ENCODE measurements around the gene POMT2. TPM values are rescaled to one million over a fixed set of nuclear protein-coding genes. Genes with fewer than 3 reads are reported as not detected.

Gene POMT2
- total RNA-seq, 2 experiments from 2014 or later: 7.6 to 8.2 TPM

GRCh38 chr14:77241955-77242354, 78.7 kb downstream of the POMT2 start:
- Mint-ChIP-seq H3K36me3 (ENCODE audit: low read depth) (no peaks in the 10 kb centered on the region), H3K27me3 (no peaks in the 10 kb centered on the region), H3K9me3 (no peaks in the 10 kb centered on the region), H3K4me1 (ENCODE audit: low read depth) (no peaks in the 10 kb centered on the region), H3K27ac (no peak overlapping the region), H3K4me3 (no peak overlapping the region)
- ATAC-seq (ENCODE audit: poor library complexity) (no peak), DNase-seq (no peak)
- Histone ChIP-seq H3K4me3 (ENCODE audit: low read length) (no peak overlapping the region), H3K27me3 (ENCODE audit: control insufficient read depth in 1 of 2, insufficient read depth in 2 of 2, low read length in 2 of 2) (peaks cover 0 to 2% of the 10 kb centered on the region in 2 experiments), H3K4me1 (ENCODE audit: insufficient read depth, low read length) (no peaks in the 10 kb centered on the region), H3K36me3 (ENCODE audit: insufficient read depth, low read length) (no peaks in the 10 kb centered on the region), H3K27ac (ENCODE audit: low read depth in 1 of 2, low read length in 2 of 2) (no peak overlapping the region), H3K9me3 (ENCODE audit: control insufficient read depth in 1 of 2, insufficient read depth in 1 of 2, low read length in 2 of 2) (peaks cover 0 to 7% of the 10 kb centered on the region in 2 experiments)
- ChIA-PET CTCF (no interaction called here), POLR2A (no interaction called here)
- intact Hi-C loops (cut with DNase I, micrococcal nuclease): no loop called here
- TF ChIP-seq CTCF (IDR thresholded peaks at IDR 0.05): no peak

- H3K4me1 Mint-ChIP-seq (ENCODE audit: low read depth): no peaks in the 10 kb centered on the region
- no peak for DNase-seq
- POLR2A ChIA-PET: no interaction called here
- no peak overlapping the region for H3K27ac Mint-ChIP-seq
- no peaks in the 10 kb centered on the region for H3K27me3 Mint-ChIP-seq
- Histone ChIP-seq H3K4me3 (ENCODE audit: low read length) (no peak overlapping the region), H3K4me1 (ENCODE audit: insufficient read depth, low read length) (no peaks in the 10 kb centered on the region), H3K36me3 (ENCODE audit: insufficient read depth, low read length) (no peaks in the 10 kb centered on the region), H3K27me3 (ENCODE audit: control insufficient read depth in 1 of 2, insufficient read depth in 2 of 2, low read length in 2 of 2) (peaks cover 0 to 2% of the 10 kb centered on the region in 2 experiments), H3K27ac (ENCODE audit: low read depth in 1 of 2, low read length in 2 of 2) (no peak overlapping the region), H3K9me3 (ENCODE audit: control insufficient read depth in 1 of 2, insufficient read depth in 1 of 2, low read length in 2 of 2) (peaks cover 0 to 7% of the 10 kb centered on the region in 2 experiments)
- no peak overlapping the region for H3K4me3 Mint-ChIP-seq
- intact Hi-C loops (cut with DNase I, micrococcal nuclease): no loop called here
- H3K9me3 Mint-ChIP-seq: no peaks in the 10 kb centered on the region
- CTCF ChIA-PET: no interaction called here
- ATAC-seq (ENCODE audit: poor library complexity): no peak
- no peaks in the 10 kb centered on the region for H3K36me3 Mint-ChIP-seq (ENCODE audit: low read depth)
- no peak for TF ChIP-seq CTCF (IDR thresholded peaks at IDR 0.05)
Measured at GRCh38 chr14:77240336-77240915, 80.3 kb downstream of the POMT2 start.

GRCh38 chr14:77239412-77239811, 81.3 kb downstream of the POMT2 start:
- ChIA-PET CTCF (no interaction called here), POLR2A (no interaction called here)
- no peak overlapping the region for H3K27ac ChIP-seq (ENCODE audit: low read depth in 1 of 2, low read length in 2 of 2)
- no peaks in the 10 kb centered on the region for H3K36me3 ChIP-seq (ENCODE audit: insufficient read depth, low read length)
- ATAC-seq (ENCODE audit: poor library complexity) (no peak), DNase-seq (no peak)
- intact Hi-C loops (cut with DNase I, micrococcal nuclease): no loop called here
- no peak for TF ChIP-seq CTCF (IDR thresholded peaks at IDR 0.05)
- H3K4me3 ChIP-seq (ENCODE audit: low read length): no peak overlapping the region
- peaks cover 0 to 2% of the 10 kb centered on the region in 2 experiments for H3K27me3 ChIP-seq (ENCODE audit: control insufficient read depth in 1 of 2, insufficient read depth in 2 of 2, low read length in 2 of 2)
- H3K4me1 ChIP-seq (ENCODE audit: insufficient read depth, low read length): no peaks in the 10 kb centered on the region
- H3K4me3 Mint-ChIP-seq: no peak overlapping the region
- no peaks in the 10 kb centered on the region for H3K4me1 Mint-ChIP-seq (ENCODE audit: low read depth)
- peaks cover 0 to 7% of the 10 kb centered on the region in 2 experiments for H3K9me3 ChIP-seq (ENCODE audit: control insufficient read depth in 1 of 2, insufficient read depth in 1 of 2, low read length in 2 of 2)
- no peaks in the 10 kb centered on the region for H3K36me3 Mint-ChIP-seq (ENCODE audit: low read depth)
- no peak overlapping the region for H3K27ac Mint-ChIP-seq
- no peaks in the 10 kb centered on the region for H3K27me3 Mint-ChIP-seq
- no peaks in the 10 kb centered on the region for H3K9me3 Mint-ChIP-seq

All from CD4-positive, alpha-beta T cell (primary cell).